Keratinocyte (primary cell): ENCODE measurements around the gene CASP10.

Experiments
- EZH2 ChIP-seq: IDR thresholded peaks from one replicate; pipeline ENCODE4 v1.6.1; 2012; ENCODE audit warnings: inconsistent platforms, mild to moderate bottlenecking, low read length, moderate library complexity
- TF ChIP-seq, protein P1 (sequence below), 3 experiments: IDR thresholded peaks in 1 of 3; conservative IDR thresholded peaks in 1 of 3; optimal IDR thresholded peaks in 1 of 3; 2 replicates in 2 of 3; 3 replicates in 1 of 3; pipeline versions ENCODE3 to v1.5.1; 2011; ENCODE audit warnings: low read length in 3 of 3, mild to moderate bottlenecking in 3 of 3, moderate library complexity in 2 of 3, control low read depth in 1 of 3, inconsistent platforms in 1 of 3; ENCODE audit not compliant: insufficient read depth in 2 of 3; ENCODE audit errors: extremely low read depth in 1 of 3

- TF ChIP-seq, protein P1, sequence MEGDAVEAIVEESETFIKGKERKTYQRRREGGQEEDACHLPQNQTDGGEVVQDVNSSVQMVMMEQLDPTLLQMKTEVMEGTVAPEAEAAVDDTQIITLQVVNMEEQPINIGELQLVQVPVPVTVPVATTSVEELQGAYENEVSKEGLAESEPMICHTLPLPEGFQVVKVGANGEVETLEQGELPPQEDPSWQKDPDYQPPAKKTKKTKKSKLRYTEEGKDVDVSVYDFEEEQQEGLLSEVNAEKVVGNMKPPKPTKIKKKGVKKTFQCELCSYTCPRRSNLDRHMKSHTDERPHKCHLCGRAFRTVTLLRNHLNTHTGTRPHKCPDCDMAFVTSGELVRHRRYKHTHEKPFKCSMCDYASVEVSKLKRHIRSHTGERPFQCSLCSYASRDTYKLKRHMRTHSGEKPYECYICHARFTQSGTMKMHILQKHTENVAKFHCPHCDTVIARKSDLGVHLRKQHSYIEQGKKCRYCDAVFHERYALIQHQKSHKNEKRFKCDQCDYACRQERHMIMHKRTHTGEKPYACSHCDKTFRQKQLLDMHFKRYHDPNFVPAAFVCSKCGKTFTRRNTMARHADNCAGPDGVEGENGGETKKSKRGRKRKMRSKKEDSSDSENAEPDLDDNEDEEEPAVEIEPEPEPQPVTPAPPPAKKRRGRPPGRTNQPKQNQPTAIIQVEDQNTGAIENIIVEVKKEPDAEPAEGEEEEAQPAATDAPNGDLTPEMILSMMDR (optimal IDR thresholded peaks at IDR 0.05 in 1 of 3, IDR thresholded peaks at IDR 0.05 in 1 of 3, conservative IDR thresholded peaks at IDR 0.05 in 1 of 3; ENCODE audit: extremely low read depth in 1 of 3, insufficient read depth in 2 of 3, low read length in 3 of 3): no peak
- TF ChIP-seq EZH2: no peak
These were observed 14.8 kb downstream of the CASP10 start for GRCh38 chr2:201197781-201198180.
